Forelimb muscle (tissue), 1 donor: Measurements from ENCODE around the gene AGPAT1. TPM values are rescaled to one million over a fixed set of nuclear protein-coding genes. Genes with fewer than 3 reads are reported as not detected.

Experiments
- DNase-seq: peaks from one replicate; pipeline ENCODE4 v3.0.0-alpha.2; 2013; ENCODE audit warnings: low read depth
- polyA plus RNA-seq: library from polyadenylated mRNA; unstranded; fragments of 120-200 nt; gene quantifications from one replicate; pipeline ENCODE4 v1.2.1, GENCODE V29; 2013; ENCODE audit not compliant: insufficient read length

The AGPAT1 gene
- polyA plus RNA-seq, 1 donor = 57.3 TPM

DNA sequence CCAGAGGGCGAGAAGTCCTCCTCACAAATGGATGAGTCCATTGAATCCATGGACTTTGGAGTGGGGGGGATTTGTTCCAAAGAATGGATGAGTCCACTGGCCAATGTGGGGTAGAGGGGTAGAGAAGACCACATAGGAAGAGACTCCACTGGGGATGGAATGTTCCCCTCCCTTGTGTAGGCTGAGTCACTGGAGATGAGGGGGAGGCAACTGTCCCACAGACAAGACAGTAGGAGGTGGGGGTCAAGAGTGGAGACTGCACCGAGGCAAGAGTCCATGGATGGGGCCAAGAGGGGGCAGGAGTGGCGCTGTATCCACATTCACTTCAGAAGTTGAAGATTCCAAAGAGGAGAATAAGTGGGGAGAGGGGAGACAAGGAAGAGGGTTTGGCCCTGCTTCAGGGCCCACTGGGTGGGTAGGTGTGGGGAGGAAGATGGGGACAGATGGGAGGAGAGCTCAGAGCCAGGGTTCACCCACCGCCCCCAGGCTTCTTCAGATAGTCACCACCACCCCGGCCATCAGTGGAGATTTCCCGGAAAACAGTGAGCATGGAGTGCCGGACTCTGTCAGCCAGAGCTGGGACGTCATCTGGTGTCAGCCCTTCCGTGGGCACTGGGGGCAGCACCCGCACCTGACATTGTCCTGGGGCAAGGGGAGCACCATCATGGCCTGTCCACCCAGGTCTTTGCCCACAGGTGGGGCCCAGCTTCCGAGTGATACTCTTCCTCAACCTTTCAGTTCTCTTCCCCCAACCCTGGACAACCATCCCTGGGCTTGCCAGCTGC lies 6.9 kb downstream of the AGPAT1 start:
- DNase-seq = no peak

DNA sequence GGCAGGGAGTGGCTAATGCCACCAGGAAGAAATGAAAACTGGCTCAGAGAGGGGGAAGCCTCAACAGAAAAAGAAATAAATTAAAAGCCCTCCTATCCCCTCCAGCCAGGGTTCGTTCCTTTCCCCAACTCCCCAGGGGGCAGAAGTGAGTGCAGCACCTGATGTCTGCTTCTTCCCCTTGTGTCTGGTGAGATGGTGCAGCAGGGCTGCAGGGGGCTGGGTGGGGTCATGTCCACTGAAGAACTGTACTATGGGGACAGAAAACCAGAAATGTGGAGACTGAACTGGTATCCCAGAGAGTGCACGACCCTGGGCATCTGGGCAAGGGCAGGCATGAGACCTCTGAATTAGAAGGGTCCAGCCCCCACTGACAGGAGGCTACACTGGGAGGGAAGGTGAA lies 7.5 kb downstream of the AGPAT1 start:
- DNase-seq = no peak

DNA sequence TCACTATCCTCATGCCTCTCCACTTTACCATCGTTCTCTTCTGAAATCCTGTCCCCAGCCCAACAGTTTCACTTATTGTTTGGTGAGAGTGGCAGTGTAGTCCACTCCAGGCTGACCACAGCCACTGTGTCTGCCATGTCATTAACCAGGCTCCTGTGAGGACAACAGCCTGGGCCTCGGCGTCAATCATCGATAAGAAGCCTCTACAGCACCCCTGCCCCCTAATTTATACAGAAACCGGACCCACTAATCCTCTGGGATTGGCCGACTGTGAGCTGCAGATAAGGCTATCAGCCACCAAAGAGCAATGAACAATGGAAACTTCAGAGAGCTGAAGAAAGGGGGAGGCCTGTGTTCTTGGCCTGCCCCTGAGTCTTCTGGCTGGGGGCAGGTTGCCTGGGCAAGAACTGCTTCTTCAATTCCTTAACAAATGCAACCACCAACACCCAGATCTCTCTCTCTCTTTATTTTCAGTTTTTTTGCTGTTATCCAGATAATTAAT lies 8.1 kb downstream of the AGPAT1 start:
- no peak for DNase-seq

DNA sequence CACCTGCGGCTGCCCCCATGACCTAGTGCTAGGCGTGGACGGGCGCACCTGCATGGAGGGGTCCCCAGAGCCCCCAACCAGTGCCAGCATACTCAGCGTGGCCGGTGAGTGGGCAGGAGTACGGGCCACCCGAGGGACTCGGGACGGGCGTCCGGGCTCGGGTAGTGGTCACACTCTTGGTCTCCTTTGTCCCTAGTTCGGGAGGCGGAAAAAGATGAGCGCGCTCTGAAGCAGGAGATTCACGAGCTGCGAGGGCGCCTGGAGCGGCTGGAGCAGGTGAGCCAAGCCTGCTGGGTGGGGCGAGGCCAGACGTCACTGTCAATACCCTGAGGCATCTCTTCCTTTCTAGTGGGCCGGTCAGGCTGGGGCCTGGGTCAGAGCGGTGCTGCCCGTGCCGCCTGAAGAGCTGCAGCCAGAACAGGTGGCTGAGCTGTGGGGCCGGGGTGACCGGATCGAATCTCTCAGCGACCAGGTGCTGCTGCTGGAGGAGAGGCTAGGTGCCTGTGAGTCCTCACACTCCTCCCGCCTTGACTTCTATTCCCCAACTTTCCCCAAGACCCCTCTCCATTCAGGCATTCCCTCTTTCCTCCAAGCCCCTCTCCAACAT lies 8.6 kb downstream of the AGPAT1 start:
- DNase-seq = no peak

DNA sequence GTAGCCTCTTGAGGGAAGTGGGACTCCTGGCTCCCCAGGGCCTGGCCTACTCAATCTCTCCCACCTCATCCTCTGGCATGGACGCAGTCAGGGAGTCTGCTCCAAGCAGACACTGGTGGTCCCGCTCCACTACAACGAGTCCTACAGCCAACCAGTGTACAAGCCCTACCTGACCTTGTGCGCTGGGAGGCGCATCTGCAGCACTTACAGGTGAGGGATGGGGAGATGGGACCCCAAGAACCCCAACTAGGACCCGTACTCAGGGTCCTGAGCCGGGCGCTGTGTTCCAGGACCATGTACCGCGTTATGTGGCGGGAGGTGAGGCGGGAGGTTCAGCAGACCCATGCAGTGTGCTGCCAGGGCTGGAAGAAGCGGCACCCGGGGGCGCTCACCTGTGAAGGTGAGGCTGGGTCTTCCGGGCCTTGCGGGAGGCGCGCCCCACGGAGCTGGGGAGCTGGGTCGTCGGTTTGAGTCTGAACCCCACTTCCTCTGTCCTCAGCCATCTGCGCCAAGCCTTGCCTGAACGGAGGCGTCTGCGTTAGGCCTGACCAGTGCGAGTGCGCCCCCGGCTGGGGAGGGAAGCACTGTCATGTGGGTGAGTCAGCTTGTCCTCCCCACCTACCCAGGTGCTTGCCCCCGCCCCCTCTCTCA lies 9.3 kb downstream of the AGPAT1 start:
- no peak for DNase-seq

DNA sequence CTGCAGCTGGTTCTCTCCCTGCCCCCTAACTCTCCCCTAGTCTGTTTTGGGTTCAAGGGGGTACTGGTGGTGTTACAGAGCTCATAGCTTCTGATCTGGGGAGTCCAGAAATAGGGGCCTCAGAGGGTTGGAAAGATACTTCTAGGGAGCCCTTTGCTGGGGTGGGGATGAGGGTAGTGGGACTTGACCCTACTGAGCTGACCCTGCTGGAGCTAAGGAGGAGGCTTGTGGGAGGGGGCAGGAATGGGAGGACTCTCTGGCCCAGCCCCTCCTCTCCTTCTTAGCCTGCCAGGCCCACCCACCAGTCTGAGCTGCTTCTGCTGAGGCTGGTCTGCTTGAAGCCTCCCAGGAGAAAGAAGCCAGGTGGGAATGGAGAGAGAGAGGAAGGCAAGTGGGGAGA lies 11.6 kb downstream of the AGPAT1 start, which contains the start of gene EGFL8:
Gene EGFL8 (plus strand): TSS at position 301 of the 400 bp plus-strand sequence. CDS start 1,571 bp downstream, outside the sequence.
- no peak for DNase-seq

DNA sequence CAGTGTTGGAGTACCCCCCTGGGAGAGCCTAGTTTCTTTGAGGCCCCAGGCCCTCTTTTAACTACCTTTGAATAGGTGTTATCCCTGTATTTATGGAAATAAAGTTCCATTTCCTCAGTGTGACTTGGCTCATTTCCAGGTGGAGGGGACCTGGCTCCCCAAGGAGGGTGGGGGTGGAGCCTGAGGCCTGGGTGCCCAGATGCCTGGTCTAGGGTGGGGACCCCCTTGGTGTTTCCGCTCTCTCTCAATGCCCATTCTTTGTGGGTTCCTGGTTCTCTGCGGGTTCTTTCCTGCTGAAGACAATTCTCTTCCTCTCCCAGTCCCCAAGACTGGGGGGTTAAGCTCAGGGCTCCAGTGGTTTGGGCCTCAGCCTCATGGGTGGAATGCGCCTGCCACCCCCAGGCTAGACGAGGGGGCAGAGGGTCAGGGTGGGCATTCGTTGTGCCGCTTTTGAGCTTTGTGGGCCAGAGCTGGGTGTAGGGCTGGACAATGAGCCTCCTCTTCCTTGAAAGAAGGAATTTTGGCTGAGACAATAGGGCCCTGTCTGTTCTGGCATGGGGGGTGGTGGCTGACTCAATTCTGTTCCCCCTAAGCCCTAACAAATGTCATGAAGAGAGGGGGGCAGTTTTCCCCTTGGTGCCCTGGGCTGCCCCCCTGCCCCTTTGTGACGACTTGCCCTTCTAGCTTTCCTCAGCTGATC lies 12.2 kb downstream of the AGPAT1 start:
- DNase-seq = no peak

DNA sequence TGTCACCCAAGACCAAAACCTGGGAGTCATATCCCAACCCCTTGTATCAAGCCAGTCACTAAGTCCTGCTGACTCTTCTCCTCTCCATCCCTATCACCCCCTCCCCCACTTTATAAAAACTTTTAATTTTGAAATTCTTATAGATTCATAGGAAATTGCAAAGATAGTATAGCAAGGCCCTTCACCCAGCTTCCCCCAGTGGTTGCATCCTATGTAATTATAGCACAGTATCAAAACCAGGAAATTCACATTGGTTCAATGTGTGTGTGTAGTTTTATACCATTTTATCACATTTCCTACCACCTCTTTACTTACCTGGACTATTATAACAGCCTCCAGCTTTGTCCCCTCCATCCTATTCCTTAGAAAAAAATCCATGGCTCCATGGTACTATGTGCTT lies 17.8 kb downstream of the AGPAT1 start:
- DNase-seq = no peak

DNA sequence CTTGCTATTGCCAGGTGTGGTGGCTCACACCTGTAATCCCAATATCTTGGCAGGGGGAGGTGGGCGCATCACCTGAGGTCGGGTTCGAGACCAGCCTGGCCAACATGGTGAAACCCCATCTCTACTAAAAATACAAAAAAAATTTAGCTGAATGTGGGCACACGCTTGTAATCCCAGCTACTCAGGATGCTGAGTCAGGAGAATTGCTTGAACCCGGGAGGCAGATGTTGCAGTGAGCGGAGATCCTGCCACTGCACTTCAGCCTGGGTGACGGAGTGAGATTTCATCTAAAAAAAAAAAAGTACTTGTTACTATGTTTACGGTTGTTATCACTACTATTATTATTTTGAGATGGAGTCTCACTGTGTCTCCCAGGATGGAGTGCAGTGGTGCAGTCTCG lies 19.0 kb downstream of the AGPAT1 start:
- no peak for DNase-seq

DNA sequence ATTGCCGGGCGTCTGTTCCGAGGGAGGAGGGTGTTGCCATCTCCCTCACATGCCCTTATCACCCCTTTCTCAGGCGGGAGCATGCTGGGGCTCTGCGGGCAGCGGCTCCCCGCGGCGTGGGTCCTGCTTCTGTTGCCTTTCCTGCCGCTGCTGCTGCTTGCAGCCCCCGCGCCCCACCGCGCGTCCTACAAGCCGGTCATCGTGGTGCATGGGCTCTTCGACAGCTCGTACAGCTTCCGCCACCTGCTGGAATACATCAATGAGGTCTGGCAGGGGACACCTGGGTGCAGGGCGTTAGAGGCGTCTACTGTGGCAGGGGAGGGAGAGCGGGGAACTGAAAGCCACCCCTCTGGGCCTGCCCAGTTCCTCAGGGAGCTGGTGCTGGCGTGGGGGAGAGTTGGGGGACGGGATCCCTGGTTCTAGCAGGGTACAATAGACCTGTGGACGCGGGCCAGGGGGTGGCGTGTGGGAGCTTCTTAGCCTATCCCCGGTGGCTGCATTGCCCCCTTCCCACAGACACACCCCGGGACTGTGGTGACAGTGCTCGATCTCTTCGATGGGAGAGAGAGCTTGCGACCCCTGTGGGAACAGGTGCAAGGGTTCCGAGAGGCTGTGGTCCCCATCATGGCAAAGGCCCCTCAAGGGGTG lies 21.2 kb downstream of the AGPAT1 start:
- DNase-seq = no peak

DNA sequence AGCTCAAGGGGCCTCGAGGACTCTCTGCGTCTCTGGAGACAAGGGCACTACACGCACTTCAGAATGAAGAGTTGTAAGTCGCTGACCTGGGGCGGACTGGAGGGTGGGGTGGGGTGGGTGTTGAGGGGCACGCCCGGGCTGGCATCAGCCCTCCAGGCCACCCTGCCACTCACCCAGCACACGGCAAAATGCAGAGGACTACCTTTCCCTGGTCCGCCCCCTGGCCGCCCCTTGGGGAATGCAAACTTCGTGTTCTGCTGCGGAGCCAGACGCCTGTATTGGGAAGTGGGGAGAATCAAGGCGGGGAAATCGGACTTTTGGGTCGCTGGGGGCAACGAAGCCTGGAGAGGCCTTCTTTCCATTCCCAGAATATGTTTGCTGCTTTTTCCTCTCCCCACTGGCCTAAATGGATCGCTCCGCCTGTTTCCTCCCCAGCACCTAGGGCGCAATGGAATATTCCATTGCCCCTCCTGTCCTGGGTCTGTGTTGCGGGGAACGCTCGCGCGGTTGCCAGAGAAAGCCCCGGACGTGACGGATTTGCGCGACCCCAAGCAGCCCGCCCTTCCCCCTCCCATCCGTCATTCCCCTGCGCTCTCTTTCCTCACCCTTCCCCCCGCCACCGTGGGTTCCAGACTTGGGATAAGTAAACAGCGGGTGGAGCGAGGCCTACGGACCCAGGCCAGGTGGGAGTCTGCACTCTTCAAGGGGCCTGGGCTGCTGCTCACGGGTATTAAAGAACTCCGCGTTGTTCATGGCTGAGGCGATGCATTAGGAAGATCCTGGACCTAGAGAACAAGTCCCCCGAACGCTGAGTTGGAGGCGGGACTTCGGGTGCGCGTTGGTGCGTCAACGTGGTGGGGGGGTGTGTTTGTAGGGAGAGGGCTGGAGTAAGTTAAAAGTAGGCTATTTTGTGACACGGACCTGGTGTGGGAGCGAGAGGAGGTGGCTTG lies 22.0 kb downstream of the AGPAT1 start, which contains the start of gene PPT2:
Gene PPT2 (plus strand): TSS at position 578 of the 950 bp plus-strand sequence. CDS start 454 bp downstream, outside the sequence.
- DNase-seq = peak; percentile 89

DNA sequence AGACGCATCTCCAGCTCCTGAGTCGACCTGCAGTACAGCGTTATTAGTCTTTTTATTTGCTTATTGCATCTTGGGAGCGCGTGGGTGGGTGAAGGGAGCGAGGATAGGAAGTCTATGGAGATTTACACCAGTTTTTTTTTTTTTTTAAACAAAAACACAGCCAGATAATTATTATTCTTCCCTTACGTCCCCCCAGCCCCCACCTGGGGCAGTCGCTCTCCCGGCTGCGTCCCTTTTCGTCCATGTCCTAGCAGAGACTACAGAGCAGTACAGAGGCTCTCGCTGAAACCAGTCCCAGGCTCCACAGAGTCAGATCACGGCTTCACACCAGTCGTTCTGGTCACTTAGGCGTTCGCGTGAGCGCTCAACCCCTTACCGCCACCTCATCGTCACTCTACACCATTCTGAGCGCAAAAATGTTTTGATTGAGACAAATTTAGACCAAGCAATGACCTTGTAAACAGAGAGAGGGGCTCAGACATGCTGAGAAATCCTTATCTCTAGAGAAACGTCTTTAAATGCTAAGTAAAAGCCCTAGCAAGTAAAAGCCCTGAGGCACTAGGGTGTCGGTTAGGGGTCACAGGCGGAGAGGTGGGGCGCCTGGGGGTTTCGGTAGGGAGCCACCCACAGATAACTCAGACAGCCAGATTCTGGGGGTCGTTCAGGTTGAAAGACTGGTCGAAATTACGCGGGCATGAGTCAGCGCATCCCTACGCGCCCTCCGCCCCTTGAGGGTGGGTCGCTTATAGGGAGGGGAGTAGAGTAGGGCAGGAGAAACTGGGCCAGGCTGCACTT lies 22.9 kb downstream of the AGPAT1 start:
- no peak for DNase-seq

DNA sequence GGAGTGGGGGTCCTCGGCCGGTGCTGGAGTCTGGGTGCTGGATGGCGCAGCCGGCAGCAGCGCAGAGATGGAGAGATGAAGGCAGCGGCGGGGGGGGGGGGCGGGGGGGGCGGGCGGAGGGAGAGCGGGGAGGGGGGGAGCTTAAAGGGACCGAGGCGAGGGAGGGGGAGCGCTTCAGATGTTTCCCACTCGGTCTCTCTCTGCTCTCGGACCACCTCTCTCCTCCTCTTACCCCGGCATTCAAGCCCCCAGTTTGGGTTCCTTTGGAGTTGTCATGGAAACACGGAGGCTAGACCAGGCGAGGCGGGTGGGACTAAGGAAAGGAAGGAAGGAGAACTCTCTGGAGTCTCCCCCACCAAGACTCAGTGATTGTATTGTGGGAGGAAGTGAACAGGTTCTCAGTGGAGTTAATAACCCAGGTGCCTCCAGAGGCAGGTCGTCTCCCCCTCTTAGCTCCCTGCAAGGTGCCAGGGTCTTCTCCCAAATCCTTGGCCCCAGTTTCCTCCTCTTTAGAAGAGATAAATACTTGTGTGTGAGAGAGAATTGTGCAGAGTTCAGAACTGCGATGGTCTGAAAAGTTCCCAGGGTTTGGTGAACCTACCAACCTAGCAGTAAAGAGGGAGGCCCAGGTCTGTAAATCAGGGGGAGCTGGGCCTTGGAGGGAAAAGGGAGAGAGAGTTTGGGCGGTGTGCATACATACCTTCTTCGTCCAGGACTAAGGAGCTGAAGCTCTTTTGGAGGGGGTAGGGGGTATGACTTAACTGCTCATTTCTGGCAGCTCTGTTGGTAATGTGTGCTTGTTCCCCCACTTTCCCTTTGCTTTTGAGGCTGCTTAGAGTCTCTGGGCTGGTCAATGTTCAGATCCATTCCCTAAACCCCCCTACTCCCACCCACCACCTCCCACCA lies 23.8 kb downstream of the AGPAT1 start, which contains the start of gene PRRT1:
Gene PRRT1 (minus strand): TSS at position 77 of the 906 bp plus-strand sequence. CDS start 112 bp downstream, outside the sequence.
- DNase-seq = no peak

DNA sequence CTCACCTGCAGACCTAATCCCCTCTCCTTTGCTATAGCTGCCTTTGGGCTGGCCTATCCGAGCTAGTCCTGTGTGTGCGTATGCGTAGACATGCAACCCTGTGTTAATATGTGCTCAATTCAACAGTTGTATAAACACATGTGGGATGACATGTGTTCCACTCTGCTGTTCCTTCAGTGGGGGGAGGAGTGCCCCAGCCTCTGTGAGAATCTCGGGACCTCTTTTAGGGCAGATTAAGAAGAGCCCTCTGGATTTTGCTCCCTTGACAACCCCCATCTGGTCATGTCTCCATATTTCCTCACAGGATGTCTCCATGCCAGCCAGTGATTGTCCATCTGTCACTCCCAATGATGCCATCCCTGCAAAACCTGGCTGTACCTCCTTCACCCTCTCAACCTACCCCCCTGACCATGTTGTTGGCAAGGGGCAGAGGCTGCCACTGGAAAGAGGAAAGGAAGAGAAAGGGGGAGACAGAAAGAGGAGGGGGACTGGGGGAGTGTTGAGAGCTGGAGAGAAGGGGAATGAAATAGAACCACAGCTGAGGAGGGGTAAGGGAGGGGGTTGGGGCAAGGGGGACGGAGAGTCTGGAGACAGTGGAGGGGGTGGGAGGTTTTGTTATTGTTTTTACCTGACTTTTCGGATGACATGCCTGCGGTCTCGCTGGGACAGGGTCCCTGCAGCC lies 24.6 kb downstream of the AGPAT1 start:
- DNase-seq = no peak

DNA sequence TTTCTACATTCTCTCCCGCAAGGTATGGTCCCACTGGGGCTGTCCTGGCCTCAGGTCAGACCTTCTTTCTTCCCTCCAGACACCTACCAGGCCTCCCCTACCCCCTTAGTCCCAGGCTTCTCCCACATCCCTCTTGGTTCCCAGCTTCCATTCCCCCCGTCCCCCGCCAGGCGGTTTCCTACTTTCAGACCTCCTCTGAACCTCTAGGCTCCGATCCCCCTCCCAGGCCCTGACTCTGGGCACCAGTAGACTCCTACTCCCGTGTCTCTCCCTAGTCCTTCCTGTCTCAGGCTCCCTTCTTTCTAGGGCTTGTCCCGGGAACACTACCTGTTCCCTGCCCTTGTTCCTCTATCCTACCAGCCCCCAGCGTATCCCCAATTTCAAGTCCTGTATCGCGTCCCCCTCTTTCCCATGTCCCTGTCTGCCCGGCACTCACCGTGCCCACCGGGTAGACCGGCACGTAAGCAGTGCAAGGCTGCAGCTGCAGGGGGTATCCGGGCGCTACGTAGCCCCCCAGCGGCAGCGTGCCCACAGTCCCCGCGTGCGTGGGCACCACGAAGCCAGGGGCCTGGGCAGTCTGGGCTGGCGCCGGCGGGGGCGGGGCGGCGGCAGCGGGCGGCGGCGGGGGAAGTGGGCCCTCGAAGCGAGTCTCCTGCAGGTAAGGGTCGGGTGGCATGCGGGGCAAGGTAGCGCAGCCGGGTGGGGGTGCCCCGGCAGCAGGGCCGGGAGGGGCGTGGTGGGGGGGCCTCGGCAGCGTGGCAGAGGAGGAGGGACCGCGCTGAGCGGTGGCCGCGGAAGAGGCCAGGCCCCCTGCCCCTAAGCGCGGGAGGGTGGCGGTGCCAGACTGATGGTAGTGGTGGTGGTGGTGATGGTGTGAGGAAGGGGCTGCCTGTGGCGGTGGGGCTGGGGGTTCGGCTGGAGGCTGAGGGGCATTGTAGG lies 25.7 kb downstream of the AGPAT1 start:
- no peak for DNase-seq

DNA sequence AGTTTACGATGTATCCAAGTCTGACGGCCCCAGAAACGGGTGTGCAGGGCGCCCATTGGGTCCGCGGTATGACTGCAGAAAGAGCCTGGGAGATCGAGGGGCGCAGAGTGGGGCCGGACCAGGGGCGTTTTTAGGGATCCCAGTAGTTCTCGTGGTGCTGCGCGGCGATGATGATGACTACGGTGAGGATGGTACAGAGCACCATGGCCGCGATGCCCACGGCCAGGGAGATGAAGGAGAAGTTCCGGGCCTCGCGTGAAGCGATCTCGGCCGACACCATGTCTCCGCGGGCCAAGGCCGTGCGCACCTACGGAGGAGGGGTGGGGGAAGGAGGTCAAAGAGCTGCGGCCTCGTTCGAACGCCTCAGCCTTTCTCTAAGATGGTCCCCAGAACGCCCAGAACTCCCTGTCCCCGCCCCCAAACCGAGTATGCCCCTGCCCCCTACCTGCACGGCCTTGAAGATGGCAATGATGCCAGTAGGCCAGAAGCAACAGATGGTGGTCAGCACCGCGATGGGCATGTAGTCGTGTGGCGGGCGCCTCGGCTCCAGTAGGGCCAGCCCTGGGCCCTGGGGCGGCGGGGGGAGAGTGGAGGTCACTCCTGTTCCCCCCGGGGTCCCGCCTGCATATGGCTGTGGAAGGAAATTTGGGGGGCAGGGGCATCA lies 26.7 kb downstream of the AGPAT1 start:
- DNase-seq = no peak
